IMR-90 (cell line): ENCODE measurements around the gene FA2H. TPM values are rescaled to one million over a fixed set of nuclear protein-coding genes. Genes with fewer than 3 reads are reported as not detected.
A peak's percentile ranks its signal among the peaks of the same experiment; 100 is the strongest.

Experiments
- ATAC-seq: fragments of 200-7000 bp; cut with Tn5 transposase; 2 replicates; pipeline ENCODE4 v1.9.1; 2020; ENCODE audit warnings: low read depth, mild to moderate bottlenecking, moderate library complexity
- BruUV-seq: library from RNA; stranded (reverse); fragments of 400-500 nt; replicated peaks from 2 replicates; lab custom pipeline; 2021; lab: Mats Ljungman, UMichigan
- CTCF ChIA-PET: fragments of 300-600 bp; formaldehyde crosslinking; extraction: SDS; loops from one replicate; lab custom pipeline; 2021; ENCODE audit warnings: antibody characterized with exemption; lab: Yijun Ruan, JAX
- POLR2A ChIA-PET: fragments of 300-600 bp; sonication (Branson Sonifier 250); formaldehyde crosslinking; loops from one replicate; lab custom pipeline; 2022; ENCODE audit warnings: antibody characterized with exemption; ENCODE audit not compliant: unreplicated experiment; lab: Charles Lee
- DNase-seq: peaks from one replicate; pipeline ENCODE4 v3.0.0; 2013
- H2AFZ ChIP-seq: replicated peaks from 2 replicates; pipeline ENCODE3; 2013; ENCODE audit warnings: low read length, mild to moderate bottlenecking; ENCODE audit not compliant: poor library complexity
- H2AK5ac ChIP-seq: 2 replicates; pipeline ENCODE4 v1.6.1; 2013; ENCODE audit warnings: low read depth, low read length, inconsistent platforms
- H2AK9ac ChIP-seq: replicated peaks from 2 replicates; pipeline ENCODE3; 2013; ENCODE audit warnings: mild to moderate bottlenecking, low read depth, low read length, moderate library complexity; ENCODE audit not compliant: poor library complexity
- H2BK120ac ChIP-seq: 2 replicates; pipeline ENCODE4 v1.6.1; 2013; ENCODE audit warnings: low read depth, low read length, inconsistent platforms
- H2BK15ac ChIP-seq: 3 replicates; pipeline ENCODE4 v1.6.1; 2013; ENCODE audit warnings: low read depth, low read length, inconsistent platforms
- H2BK20ac ChIP-seq: 2 replicates; pipeline ENCODE4 v1.6.1; 2013; ENCODE audit warnings: low read depth, mild to moderate bottlenecking, inconsistent platforms, low read length, moderate library complexity
- H2BK5ac ChIP-seq: 2 replicates; pipeline ENCODE4 v1.6.1; 2013; ENCODE audit warnings: mild to moderate bottlenecking, low read depth, low read length, inconsistent platforms; ENCODE audit not compliant: poor library complexity, severe bottlenecking
- H3K14ac ChIP-seq: replicated peaks from 2 replicates; pipeline ENCODE4 v1.6.1; 2013; ENCODE audit warnings: low read depth, low read length, inconsistent platforms
- H3K18ac ChIP-seq: 2 replicates; pipeline ENCODE4 v1.6.1; 2013; ENCODE audit warnings: low read depth, low read length, control low read depth
- H3K23ac ChIP-seq: 2 replicates; pipeline ENCODE4 v1.6.1; 2013; ENCODE audit warnings: low read depth, low read length, inconsistent platforms
- H3K27ac ChIP-seq: 2 replicates; pipeline ENCODE4 v1.5.1; 2013; ENCODE audit warnings: mild to moderate bottlenecking, control low read depth, low read length; ENCODE audit not compliant: insufficient read depth
- H3K27me3 ChIP-seq: 2 replicates; pipeline ENCODE4 v1.6.1; 2013; ENCODE audit warnings: low read length; ENCODE audit not compliant: control insufficient read depth, insufficient read depth
- H3K36me3 ChIP-seq: 2 replicates; pipeline ENCODE4 v1.6.1; 2013; ENCODE audit warnings: low read length, mixed read lengths; ENCODE audit not compliant: control insufficient read depth, insufficient read depth
- H3K4ac ChIP-seq: 2 replicates; pipeline ENCODE4 v1.6.1; 2013; ENCODE audit warnings: low read depth, low read length, inconsistent platforms
- H3K4me1 ChIP-seq: 2 replicates; pipeline ENCODE4 v1.6.1; 2013; ENCODE audit warnings: low read length, mixed read lengths; ENCODE audit not compliant: control insufficient read depth, insufficient read depth
- H3K4me2 ChIP-seq: 2 replicates; pipeline ENCODE4 v1.6.1; 2013; ENCODE audit warnings: low read depth, mild to moderate bottlenecking, control low read depth, low read length, moderate library complexity
- H3K4me3 ChIP-seq: 2 replicates; pipeline ENCODE4 v1.5.1; 2013; ENCODE audit warnings: low read depth, mild to moderate bottlenecking, control low read depth, low read length, moderate library complexity; ENCODE audit not compliant: insufficient read depth
- H3K56ac ChIP-seq: 2 replicates; pipeline ENCODE4 v1.6.1; 2013; ENCODE audit warnings: low read length, inconsistent platforms; ENCODE audit not compliant: insufficient read depth; ENCODE audit errors: extremely low read depth
- H3K79me1 ChIP-seq, 2 experiments: 2 replicates each; pipeline ENCODE4 v1.6.1; 2013; ENCODE audit warnings: low read length in 2 of 2, inconsistent platforms in 1 of 2, low read depth in 1 of 2
- H3K9ac ChIP-seq: 2 replicates; pipeline ENCODE4 v1.6.1; 2013; ENCODE audit warnings: low read depth, low read length, control low read depth
- H3K9me1 ChIP-seq: 2 replicates; pipeline ENCODE4 v1.6.1; 2013; ENCODE audit warnings: low read length, inconsistent platforms; ENCODE audit not compliant: insufficient read depth
- H3K9me3 ChIP-seq: 2 replicates; pipeline ENCODE4 v1.6.1; 2013; ENCODE audit warnings: low read length; ENCODE audit not compliant: control insufficient read depth, insufficient read depth
- H4K20me1 ChIP-seq: 2 replicates; pipeline ENCODE4 v1.6.1; 2013; ENCODE audit warnings: low read length, inconsistent platforms; ENCODE audit not compliant: insufficient read depth
- H4K5ac ChIP-seq: 2 replicates; pipeline ENCODE4 v1.6.1; 2013; ENCODE audit warnings: mild to moderate bottlenecking, low read depth, low read length, control low read depth
- H4K8ac ChIP-seq, 2 experiments: 2 replicates each; pipeline ENCODE4 v1.6.1; 2013; ENCODE audit warnings: low read depth in 2 of 2, low read length in 2 of 2, control low read depth in 1 of 2, inconsistent platforms in 1 of 2
- H4K91ac ChIP-seq: 2 replicates; pipeline ENCODE4 v1.6.1; 2013; ENCODE audit warnings: low read depth, low read length, inconsistent platforms; ENCODE audit not compliant: insufficient read depth
- BHLHE40 ChIP-seq: fragments of 150-350 bp; IDR thresholded peaks from 2 replicates; pipeline ENCODE4 v1.6.1; 2016; ENCODE audit warnings: mild to moderate bottlenecking, low read depth, low read length
- CHD1 ChIP-seq: IDR thresholded peaks from 2 replicates; pipeline ENCODE4 v1.6.1; 2012; ENCODE audit warnings: low read depth, low read length, improper control_type of control experiment
- FOS ChIP-seq: fragments of 150-350 bp; IDR thresholded peaks from 2 replicates; pipeline ENCODE4 v1.6.1; 2016; ENCODE audit warnings: low read depth, low read length
- MXI1 ChIP-seq: IDR thresholded peaks from 2 replicates; pipeline ENCODE4 v1.6.1; 2012; ENCODE audit warnings: low read depth, mild to moderate bottlenecking, low read length, moderate library complexity, borderline replicate concordance
- NFE2L2 ChIP-seq: fragments of 150-350 bp; IDR thresholded peaks from 2 replicates; pipeline ENCODE4 v1.6.1; 2016; ENCODE audit warnings: low read depth, mild to moderate bottlenecking, low read length
- POLR2A ChIP-seq: IDR thresholded peaks from 2 replicates; pipeline ENCODE4 v1.6.1; 2012; ENCODE audit warnings: mild to moderate bottlenecking, low read depth, low read length
- RAD21 ChIP-seq: IDR thresholded peaks from 2 replicates; pipeline ENCODE4 v1.6.1; 2012; ENCODE audit warnings: low read length, improper control_type of control experiment
- RCOR1 ChIP-seq: IDR thresholded peaks from 2 replicates; pipeline ENCODE4 v1.6.1; 2012; ENCODE audit warnings: mild to moderate bottlenecking, low read length, improper control_type of control experiment; ENCODE audit not compliant: insufficient replicate concordance
- RFX5 ChIP-seq: IDR thresholded peaks from 2 replicates; pipeline ENCODE4 v1.8.0; 2012; ENCODE audit warnings: low read depth, mild to moderate bottlenecking, low read length, moderate library complexity
- WGBS, 2 experiments: methylation state at CpG; one replicate each; pipeline versions ENCODE4 v1.1.5 to v1.1.7; 2013; ENCODE audit warnings: missing lambda C conversion rate in 2 of 2; ENCODE audit not compliant: insufficient read length in 1 of 2; ENCODE audit errors: extremely low coverage in 2 of 2; 5-methylcytosine and 5-hydroxymethylcytosine counted together
- dilution Hi-C: fragments of 300-500 bp; cut with HindIII; formaldehyde crosslinking; loops from one replicate; pipeline ENCODE4 v1.14.3; 2018; ENCODE audit warnings: low sequenced_read_pairs; ENCODE audit not compliant: unreplicated experiment
- in situ Hi-C: fragments of 300-500 bp; cut with MboI; formaldehyde crosslinking; loops from 3 replicates; pipeline ENCODE4 v1.14.3; 2019; ENCODE audit warnings: low sequenced_read_pairs, inconsistent platforms, mixed read lengths
- intact Hi-C: fragments of 100-400 bp; cut with micrococcal nuclease; formaldehyde crosslinking; loops from 2 replicates; pipeline ENCODE4 v1.10.0; 2022
- polyA plus RNA-seq, 3 experiments: library from polyadenylated mRNA; depleted of rRNA; stranded (reverse); fragments of >200 nt; gene quantifications; 2 replicates each; pipeline ENCODE4 v1.2.3, GENCODE V29; 2012; ENCODE audit warnings: low replicate concordance in 1 of 3
- total RNA-seq: library from RNA; depleted of rRNA; stranded (reverse); fragments of >200 nt; gene quantifications from 2 replicates; pipeline ENCODE4 v1.2.3, GENCODE V29; 2012
- TF ChIP-seq, protein P1 (sequence below): conservative IDR thresholded peaks from 2 replicates; pipeline ENCODE4 v1.5.1; 2012; ENCODE audit warnings: mild to moderate bottlenecking, low read depth, low read length, improper control_type of control experiment

The FA2H gene
- total and polyA plus RNA-seq, 2 of the 4 experiments (the other 2 are of a cell fraction) = not detected

DNA sequence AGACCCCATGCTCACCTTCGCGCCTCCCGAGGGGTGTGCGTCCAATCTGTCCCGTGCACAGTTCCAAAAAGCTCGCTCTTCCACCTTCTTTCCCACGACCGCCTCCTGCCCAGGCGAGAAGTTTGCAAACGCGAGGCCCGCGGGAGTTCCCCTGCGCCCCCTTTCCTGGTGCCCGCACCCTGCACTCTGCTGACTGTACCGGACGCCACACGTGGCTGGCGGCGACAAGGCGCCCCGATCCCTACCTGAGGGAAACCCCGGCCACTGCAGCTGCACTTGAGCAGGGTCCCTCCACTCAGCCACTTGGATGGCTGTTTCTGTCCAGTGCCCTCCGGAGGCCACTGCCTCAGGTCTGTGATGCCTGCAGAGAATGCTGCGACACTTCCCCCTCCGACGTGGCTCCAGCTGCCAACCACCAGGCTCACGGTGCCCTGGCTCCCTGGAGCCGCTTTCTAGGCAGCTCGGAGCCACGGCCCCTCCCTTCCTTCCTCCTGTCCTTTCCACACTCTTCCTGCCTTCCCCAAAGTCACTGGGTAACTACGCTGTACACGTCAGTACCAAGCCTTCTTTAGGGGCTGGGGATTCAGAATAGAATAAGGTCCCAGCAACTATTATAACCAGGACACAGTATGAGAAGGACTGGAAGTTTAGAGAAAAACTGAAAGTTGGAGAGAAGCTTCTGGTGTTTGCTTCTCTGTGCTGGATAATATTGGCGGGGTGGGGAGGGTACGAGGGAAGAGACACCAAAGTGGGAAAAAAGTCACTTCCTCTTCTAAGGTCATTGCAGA is 74.0 kb downstream of the FA2H start, which contains the start of gene MLKL:
Gene MLKL (minus strand): TSS at position 425 of the 788 bp plus-strand sequence. CDS start 5,105 bp downstream, outside the sequence.
- H3K9me1 ChIP-seq = no peaks in the 10 kb centered on the region
- peak within 1 kb of the TSS; percentile 79 for H2BK120ac ChIP-seq
- no peaks in the 10 kb centered on the region for H3K36me3 ChIP-seq
- peak within 1 kb of the TSS; percentile 31 for H3K56ac ChIP-seq
- in situ Hi-C loops (no loop called here), dilution Hi-C loops (no loop called here), intact Hi-C loops (no loop called here)
- H2AK9ac ChIP-seq = peak within 1 kb of the TSS; percentile 94
- peak within 1 kb of the TSS; percentile 90 for H3K23ac ChIP-seq
- ChIA-PET CTCF (interaction anchor here (3.2 kb wide), 1 partner anchor 162 kb away, joined by 22 read pairs; no protein-coding TSS in a partner anchor), POLR2A (no interaction called here)
- H3K4ac ChIP-seq = peak within 1 kb of the TSS; percentile 88
- ATAC-seq (peak; percentile 74), DNase-seq (peak; percentile 26)
- H3K4me1 ChIP-seq = no peaks in the 10 kb centered on the region
- peak within 1 kb of the TSS; percentile 25 to 68 for H4K8ac ChIP-seq
- H3K14ac ChIP-seq = peak within 1 kb of the TSS; percentile 54
- peak within 1 kb of the TSS; percentile 78 for H3K4me3 ChIP-seq
- 5% methylated on average over 21 of the region's 35 CpGs; no CpG with 5 or more reads in 1 of the 2 experiments for WGBS, 2 experiments
- H2BK15ac ChIP-seq = peak within 1 kb of the TSS; percentile 32; the same call in 2 of the 3 replicates
- peak within 1 kb of the TSS; percentile 99 for H2AFZ ChIP-seq
- H4K5ac ChIP-seq = peak within 1 kb of the TSS; percentile 91
- H4K20me1 ChIP-seq = no peaks in the 10 kb centered on the region
- peak within 1 kb of the TSS; percentile 63 for H2BK5ac ChIP-seq
- peak within 1 kb of the TSS; percentile 75 for H3K18ac ChIP-seq
- peaks cover 7 to 14% of the 10 kb centered on the region in 2 experiments; a peak in 3 of 4 replicates for H3K79me1 ChIP-seq
- no TSS peak for BruUV-seq
- peak within 1 kb of the TSS; percentile 99 for H3K4me2 ChIP-seq
- H3K9ac ChIP-seq = peak within 1 kb of the TSS; percentile 84
- TF ChIP-seq RFX5 (no peak), MXI1 (peak; percentile 60; the same call in 1 of the 2 replicates), FOS (no peak), CHD1 (no peak), POLR2A (0 out of 2 replicates have a peak, but pooled peaks have one; percentile 20), BHLHE40 (no peak), RCOR1 (no peak), RAD21 (no peak), NFE2L2 (no peak)
- TF ChIP-seq, protein P1, sequence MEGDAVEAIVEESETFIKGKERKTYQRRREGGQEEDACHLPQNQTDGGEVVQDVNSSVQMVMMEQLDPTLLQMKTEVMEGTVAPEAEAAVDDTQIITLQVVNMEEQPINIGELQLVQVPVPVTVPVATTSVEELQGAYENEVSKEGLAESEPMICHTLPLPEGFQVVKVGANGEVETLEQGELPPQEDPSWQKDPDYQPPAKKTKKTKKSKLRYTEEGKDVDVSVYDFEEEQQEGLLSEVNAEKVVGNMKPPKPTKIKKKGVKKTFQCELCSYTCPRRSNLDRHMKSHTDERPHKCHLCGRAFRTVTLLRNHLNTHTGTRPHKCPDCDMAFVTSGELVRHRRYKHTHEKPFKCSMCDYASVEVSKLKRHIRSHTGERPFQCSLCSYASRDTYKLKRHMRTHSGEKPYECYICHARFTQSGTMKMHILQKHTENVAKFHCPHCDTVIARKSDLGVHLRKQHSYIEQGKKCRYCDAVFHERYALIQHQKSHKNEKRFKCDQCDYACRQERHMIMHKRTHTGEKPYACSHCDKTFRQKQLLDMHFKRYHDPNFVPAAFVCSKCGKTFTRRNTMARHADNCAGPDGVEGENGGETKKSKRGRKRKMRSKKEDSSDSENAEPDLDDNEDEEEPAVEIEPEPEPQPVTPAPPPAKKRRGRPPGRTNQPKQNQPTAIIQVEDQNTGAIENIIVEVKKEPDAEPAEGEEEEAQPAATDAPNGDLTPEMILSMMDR = no peak
- no peaks in the 10 kb centered on the region for H3K27me3 ChIP-seq
- no peaks in the 10 kb centered on the region for H3K9me3 ChIP-seq
- H3K27ac ChIP-seq = peak within 1 kb of the TSS; percentile 47
- H2BK20ac ChIP-seq = peak within 1 kb of the TSS; percentile 38
- peak within 1 kb of the TSS; percentile 67 for H4K91ac ChIP-seq
- H2AK5ac ChIP-seq = peak within 1 kb of the TSS; percentile 62; the same call in 1 of the 2 replicates
